ENCODE data around the gene ACE.

DNA sequence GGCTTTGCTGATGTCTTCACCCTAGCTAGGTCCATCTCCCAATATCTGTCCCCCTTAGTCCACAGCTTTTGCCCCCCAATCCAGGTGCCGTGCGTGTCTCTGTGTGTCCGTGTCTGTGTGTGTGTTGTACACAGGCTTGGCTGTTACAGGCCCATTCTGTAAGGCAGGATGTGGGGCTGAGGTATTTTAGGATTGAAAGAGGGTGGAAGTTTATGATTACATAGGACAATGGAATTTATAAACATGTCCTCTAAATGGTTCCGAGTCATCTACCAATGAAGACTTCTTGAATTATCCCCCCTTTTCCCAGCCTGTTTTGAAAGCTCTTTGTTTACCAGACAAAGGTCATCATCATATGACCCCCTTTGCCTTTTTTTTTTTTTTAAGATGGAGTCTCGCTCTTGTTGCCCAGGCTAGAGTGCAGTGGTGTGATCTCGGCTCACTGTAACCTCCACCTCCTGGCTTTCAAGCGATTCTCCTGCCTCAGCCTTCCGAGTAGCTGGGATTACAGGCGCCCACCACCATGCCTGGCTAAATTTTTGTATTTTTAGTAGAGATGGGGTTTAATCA is 21.9 kb downstream of the ACE start:
- TF ChIP-seq, protein P1, sequence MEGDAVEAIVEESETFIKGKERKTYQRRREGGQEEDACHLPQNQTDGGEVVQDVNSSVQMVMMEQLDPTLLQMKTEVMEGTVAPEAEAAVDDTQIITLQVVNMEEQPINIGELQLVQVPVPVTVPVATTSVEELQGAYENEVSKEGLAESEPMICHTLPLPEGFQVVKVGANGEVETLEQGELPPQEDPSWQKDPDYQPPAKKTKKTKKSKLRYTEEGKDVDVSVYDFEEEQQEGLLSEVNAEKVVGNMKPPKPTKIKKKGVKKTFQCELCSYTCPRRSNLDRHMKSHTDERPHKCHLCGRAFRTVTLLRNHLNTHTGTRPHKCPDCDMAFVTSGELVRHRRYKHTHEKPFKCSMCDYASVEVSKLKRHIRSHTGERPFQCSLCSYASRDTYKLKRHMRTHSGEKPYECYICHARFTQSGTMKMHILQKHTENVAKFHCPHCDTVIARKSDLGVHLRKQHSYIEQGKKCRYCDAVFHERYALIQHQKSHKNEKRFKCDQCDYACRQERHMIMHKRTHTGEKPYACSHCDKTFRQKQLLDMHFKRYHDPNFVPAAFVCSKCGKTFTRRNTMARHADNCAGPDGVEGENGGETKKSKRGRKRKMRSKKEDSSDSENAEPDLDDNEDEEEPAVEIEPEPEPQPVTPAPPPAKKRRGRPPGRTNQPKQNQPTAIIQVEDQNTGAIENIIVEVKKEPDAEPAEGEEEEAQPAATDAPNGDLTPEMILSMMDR (conservative IDR thresholded peaks at IDR 0.05; ENCODE audit: low read depth in 2 of 2): no peak
- TF ChIP-seq EZH2 (IDR thresholded peaks at IDR 0.05; ENCODE audit: low read depth, unreplicated experiment): no peak
- TF ChIP-seq POLR2AphosphoS5 (IDR thresholded peaks at IDR 0.05; ENCODE audit: low read depth): no peak
- TF ChIP-seq, protein P2, sequence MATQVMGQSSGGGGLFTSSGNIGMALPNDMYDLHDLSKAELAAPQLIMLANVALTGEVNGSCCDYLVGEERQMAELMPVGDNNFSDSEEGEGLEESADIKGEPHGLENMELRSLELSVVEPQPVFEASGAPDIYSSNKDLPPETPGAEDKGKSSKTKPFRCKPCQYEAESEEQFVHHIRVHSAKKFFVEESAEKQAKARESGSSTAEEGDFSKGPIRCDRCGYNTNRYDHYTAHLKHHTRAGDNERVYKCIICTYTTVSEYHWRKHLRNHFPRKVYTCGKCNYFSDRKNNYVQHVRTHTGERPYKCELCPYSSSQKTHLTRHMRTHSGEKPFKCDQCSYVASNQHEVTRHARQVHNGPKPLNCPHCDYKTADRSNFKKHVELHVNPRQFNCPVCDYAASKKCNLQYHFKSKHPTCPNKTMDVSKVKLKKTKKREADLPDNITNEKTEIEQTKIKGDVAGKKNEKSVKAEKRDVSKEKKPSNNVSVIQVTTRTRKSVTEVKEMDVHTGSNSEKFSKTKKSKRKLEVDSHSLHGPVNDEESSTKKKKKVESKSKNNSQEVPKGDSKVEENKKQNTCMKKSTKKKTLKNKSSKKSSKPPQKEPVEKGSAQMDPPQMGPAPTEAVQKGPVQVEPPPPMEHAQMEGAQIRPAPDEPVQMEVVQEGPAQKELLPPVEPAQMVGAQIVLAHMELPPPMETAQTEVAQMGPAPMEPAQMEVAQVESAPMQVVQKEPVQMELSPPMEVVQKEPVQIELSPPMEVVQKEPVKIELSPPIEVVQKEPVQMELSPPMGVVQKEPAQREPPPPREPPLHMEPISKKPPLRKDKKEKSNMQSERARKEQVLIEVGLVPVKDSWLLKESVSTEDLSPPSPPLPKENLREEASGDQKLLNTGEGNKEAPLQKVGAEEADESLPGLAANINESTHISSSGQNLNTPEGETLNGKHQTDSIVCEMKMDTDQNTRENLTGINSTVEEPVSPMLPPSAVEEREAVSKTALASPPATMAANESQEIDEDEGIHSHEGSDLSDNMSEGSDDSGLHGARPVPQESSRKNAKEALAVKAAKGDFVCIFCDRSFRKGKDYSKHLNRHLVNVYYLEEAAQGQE (IDR thresholded peaks at IDR 0.05; ENCODE audit: unreplicated experiment): no peak
- TF ChIP-seq ZNF114 (CRISPR knock-in tag; IDR thresholded peaks at IDR 0.05): no peak
- TF ChIP-seq EZH2phosphoT487 (IDR thresholded peaks at IDR 0.05; ENCODE audit: unreplicated experiment): no peak
- TF ChIP-seq ZNF331 (CRISPR knock-in tag; IDR thresholded peaks at IDR 0.05; ENCODE audit: low read depth): no peak
- TF ChIP-seq, protein P3, sequence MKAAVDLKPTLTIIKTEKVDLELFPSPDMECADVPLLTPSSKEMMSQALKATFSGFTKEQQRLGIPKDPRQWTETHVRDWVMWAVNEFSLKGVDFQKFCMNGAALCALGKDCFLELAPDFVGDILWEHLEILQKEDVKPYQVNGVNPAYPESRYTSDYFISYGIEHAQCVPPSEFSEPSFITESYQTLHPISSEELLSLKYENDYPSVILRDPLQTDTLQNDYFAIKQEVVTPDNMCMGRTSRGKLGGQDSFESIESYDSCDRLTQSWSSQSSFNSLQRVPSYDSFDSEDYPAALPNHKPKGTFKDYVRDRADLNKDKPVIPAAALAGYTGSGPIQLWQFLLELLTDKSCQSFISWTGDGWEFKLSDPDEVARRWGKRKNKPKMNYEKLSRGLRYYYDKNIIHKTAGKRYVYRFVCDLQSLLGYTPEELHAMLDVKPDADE (IDR thresholded peaks at IDR 0.05): no peak
- no peak for TF ChIP-seq STAT1 (IDR thresholded peaks at IDR 0.05; ENCODE audit: unreplicated experiment)
- TF ChIP-seq CREB1 (CRISPR knock-in tag; IDR thresholded peaks at IDR 0.05; ENCODE audit: low read depth): no peak
- no peak for TF ChIP-seq JUNB (IDR thresholded peaks at IDR 0.05; ENCODE audit: unreplicated experiment)
- TF ChIP-seq, protein P4, sequence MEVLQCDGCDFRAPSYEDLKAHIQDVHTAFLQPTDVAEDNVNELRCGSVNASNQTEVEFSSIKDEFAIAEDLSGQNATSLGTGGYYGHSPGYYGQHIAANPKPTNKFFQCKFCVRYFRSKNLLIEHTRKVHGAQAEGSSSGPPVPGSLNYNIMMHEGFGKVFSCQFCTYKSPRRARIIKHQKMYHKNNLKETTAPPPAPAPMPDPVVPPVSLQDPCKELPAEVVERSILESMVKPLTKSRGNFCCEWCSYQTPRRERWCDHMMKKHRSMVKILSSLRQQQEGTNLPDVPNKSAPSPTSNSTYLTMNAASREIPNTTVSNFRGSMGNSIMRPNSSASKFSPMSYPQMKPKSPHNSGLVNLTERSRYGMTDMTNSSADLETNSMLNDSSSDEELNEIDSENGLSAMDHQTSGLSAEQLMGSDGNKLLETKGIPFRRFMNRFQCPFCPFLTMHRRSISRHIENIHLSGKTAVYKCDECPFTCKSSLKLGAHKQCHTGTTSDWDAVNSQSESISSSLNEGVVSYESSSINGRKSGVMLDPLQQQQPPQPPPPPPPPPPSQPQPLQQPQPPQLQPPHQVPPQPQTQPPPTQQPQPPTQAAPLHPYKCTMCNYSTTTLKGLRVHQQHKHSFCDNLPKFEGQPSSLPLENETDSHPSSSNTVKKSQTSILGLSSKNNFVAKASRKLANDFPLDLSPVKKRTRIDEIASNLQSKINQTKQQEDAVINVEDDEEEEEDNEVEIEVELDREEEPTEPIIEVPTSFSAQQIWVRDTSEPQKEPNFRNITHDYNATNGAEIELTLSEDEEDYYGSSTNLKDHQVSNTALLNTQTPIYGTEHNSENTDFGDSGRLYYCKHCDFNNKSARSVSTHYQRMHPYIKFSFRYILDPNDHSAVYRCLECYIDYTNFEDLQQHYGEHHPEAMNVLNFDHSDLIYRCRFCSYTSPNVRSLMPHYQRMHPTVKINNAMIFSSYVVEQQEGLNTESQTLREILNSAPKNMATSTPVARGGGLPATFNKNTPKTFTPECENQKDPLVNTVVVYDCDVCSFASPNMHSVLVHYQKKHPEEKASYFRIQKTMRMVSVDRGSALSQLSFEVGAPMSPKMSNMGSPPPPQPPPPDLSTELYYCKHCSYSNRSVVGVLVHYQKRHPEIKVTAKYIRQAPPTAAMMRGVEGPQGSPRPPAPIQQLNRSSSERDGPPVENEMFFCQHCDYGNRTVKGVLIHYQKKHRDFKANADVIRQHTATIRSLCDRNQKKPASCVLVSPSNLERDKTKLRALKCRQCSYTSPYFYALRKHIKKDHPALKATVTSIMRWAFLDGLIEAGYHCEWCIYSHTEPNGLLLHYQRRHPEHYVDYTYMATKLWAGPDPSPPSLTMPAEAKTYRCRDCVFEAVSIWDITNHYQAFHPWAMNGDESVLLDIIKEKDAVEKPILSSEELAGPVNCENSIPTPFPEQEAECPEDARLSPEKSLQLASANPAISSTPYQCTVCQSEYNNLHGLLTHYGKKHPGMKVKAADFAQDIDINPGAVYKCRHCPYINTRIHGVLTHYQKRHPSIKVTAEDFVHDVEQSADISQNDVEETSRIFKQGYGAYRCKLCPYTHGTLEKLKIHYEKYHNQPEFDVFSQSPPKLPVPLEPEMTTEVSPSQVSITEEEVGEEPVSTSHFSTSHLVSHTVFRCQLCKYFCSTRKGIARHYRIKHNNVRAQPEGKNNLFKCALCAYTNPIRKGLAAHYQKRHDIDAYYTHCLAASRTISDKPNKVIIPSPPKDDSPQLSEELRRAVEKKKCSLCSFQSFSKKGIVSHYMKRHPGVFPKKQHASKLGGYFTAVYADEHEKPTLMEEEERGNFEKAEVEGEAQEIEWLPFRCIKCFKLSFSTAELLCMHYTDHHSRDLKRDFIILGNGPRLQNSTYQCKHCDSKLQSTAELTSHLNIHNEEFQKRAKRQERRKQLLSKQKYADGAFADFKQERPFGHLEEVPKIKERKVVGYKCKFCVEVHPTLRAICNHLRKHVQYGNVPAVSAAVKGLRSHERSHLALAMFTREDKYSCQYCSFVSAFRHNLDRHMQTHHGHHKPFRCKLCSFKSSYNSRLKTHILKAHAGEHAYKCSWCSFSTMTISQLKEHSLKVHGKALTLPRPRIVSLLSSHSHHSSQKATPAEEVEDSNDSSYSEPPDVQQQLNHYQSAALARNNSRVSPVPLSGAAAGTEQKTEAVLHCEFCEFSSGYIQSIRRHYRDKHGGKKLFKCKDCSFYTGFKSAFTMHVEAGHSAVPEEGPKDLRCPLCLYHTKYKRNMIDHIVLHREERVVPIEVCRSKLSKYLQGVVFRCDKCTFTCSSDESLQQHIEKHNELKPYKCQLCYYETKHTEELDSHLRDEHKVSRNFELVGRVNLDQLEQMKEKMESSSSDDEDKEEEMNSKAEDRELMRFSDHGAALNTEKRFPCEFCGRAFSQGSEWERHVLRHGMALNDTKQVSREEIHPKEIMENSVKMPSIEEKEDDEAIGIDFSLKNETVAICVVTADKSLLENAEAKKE (CRISPR knock-in tag; IDR thresholded peaks at IDR 0.05): no peak
